Activated T-helper 1 cell treated with anti-CD3 and anti-CD28 coated beads, Interleukin-12 subunit alpha, Interleukin-12 subunit beta, Interleukin-2, Interleukin-4 antibody, amounts not matched to agents 30 ng/mL and 10 ng/mL and 1 ng/mL, durations not matched to agents 14 hours and 24 hours and 36 hours (primary cell): ENCODE data around the gene CLRN3. TPM values are rescaled to one million over a fixed set of nuclear protein-coding genes. Genes with fewer than 3 reads are reported as not detected.

ENCODE experiments used
- DNase-seq: peaks from one replicate; pipeline ENCODE4 v3.0.0; 2021; ENCODE audit warnings: low spot score
- H3K27ac Mint-ChIP-seq: one replicate; pipeline ENCODE4 v1.8.0; 2021; ENCODE audit warnings: mild to moderate bottlenecking, mixed read lengths
- H3K27me3 Mint-ChIP-seq: one replicate; pipeline ENCODE4 v1.8.0; 2022; ENCODE audit warnings: mild to moderate bottlenecking, moderate library complexity, mixed read lengths; ENCODE audit not compliant: insufficient read depth
- H3K36me3 Mint-ChIP-seq: one replicate; pipeline ENCODE4 v1.8.0; 2021; ENCODE audit warnings: low read depth, mixed read lengths
- H3K4me1 Mint-ChIP-seq: one replicate; pipeline ENCODE4 v1.8.0; 2021; ENCODE audit warnings: low read depth, mixed read lengths
- H3K4me3 Mint-ChIP-seq: one replicate; pipeline ENCODE4 v1.8.0; 2021; ENCODE audit warnings: mild to moderate bottlenecking, moderate library complexity, mixed read lengths
- H3K9me3 Mint-ChIP-seq: one replicate; pipeline ENCODE4 v1.8.0; 2021; ENCODE audit warnings: mixed read lengths
- intact Hi-C: fragments of 100-400 bp; cut with micrococcal nuclease; formaldehyde crosslinking; loops from one replicate; pipeline ENCODE4 v1.15.1; 2024
- total RNA-seq: library from RNA; stranded (reverse); gene quantifications from 2 replicates; pipeline ENCODE4 v1.2.3, GENCODE V29; 2022

CLRN3 gene
- total RNA-seq, 1 donor from 2014 or later: not detected

GRCh38 chr10:127911867-127912257 lies 19.1 kb upstream of the CLRN3 start:
- Mint-ChIP-seq H3K27me3 (peaks cover 13% of the 10 kb centered on the region), H3K9me3 (peaks cover 8% of the 10 kb centered on the region), H3K4me1 (no peaks in the 10 kb centered on the region), H3K27ac (no peak overlapping the region), H3K4me3 (no peak overlapping the region), H3K36me3 (no peaks in the 10 kb centered on the region)
- intact Hi-C loops: no loop called here
- no peak for DNase-seq

DNA sequence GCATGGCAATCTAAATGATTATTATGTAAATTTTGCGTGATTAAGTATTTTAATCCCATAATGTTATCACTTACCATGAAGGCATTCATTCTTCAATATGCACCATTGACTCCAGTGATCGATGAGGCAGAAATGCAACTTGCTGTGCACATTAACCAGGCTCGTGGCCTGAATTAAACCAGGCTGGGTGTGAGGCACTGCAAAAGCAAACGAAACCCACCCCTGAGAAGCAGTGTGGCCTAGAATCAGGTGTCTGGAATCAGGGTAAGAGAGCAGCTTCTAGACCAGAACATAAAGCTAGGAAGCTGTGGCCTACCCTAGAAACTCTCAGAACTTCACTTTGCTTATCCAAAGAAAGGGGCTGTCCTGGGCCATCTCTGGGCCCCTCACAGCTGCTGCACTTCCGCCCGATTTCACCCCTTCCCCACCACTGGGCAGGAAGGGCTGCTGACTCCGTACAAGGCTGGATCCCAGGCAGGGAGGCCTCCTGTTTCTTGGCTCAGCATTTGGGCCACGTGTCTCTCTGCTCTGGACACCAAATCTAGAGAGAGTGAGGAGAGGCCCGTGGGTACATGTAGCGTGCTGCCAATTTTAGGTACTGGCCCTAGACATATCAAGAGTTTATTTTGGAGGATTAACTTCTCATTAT lies 18.6 kb upstream of the CLRN3 start:
- Mint-ChIP-seq H3K4me1 (no peaks in the 10 kb centered on the region), H3K4me3 (no peak overlapping the region), H3K27ac (no peak overlapping the region), H3K27me3 (peaks cover 15% of the 10 kb centered on the region), H3K9me3 (peaks cover 6% of the 10 kb centered on the region), H3K36me3 (no peaks in the 10 kb centered on the region)
- DNase-seq: no peak
- intact Hi-C loops: no loop called here

GRCh38 chr10:127910464-127910770 lies 17.7 kb upstream of the CLRN3 start:
- no peaks in the 10 kb centered on the region for H3K9me3 Mint-ChIP-seq
- no peaks in the 10 kb centered on the region for H3K4me1 Mint-ChIP-seq
- no peak for DNase-seq
- peaks cover 19% of the 10 kb centered on the region for H3K27me3 Mint-ChIP-seq
- intact Hi-C loops: no loop called here
- no peak overlapping the region for H3K27ac Mint-ChIP-seq
- no peak overlapping the region for H3K4me3 Mint-ChIP-seq
- H3K36me3 Mint-ChIP-seq: no peaks in the 10 kb centered on the region

DNA sequence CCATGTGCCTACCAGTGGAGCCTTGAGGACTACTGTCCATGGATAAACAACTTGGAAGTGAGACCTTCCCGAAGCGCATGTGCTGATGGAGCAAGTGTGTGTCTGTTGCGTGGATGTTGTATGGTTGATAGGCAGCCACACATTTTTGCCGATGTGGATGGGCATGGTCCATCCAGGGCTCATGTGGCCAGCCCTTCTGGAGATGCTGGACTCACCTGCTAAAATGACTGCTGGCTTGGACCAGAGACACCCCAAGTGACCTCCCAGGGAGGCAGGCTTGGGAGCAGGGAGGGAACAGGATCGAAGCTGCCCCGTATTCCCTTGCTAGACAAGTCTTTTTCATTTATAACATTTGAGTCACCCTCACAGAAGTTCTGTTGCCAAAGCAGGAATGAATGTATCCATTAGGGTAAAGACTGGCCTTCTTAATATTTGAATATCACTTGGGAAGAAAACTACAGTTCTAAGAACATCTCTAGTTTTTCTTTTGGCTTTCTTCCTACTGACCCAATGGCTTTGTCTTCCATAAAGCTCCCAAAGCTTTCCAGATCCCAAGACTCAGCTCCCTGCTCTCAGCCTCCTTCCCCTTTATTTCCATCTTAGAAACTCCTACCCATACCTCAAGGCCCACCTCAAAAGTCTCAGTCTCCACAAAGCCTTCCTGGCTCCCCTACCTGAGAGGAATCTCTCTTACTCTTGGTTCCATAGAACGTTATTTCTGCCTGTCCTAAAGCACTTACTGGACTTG lies 17.1 kb upstream of the CLRN3 start:
- no peaks in the 10 kb centered on the region for H3K36me3 Mint-ChIP-seq
- no peak overlapping the region for H3K27ac Mint-ChIP-seq
- no peaks in the 10 kb centered on the region for H3K9me3 Mint-ChIP-seq
- peak overlapping the region; percentile 23 for H3K4me3 Mint-ChIP-seq
- no peak for DNase-seq
- H3K4me1 Mint-ChIP-seq: no peaks in the 10 kb centered on the region
- peaks cover 21% of the 10 kb centered on the region for H3K27me3 Mint-ChIP-seq
- intact Hi-C loops: loop anchor here (5.0 to 10.0 kb wide), 2 partner anchors 82 to 245 kb away; no protein-coding TSS in a partner anchor

- H3K36me3 Mint-ChIP-seq: no peaks in the 10 kb centered on the region
- H3K4me1 Mint-ChIP-seq: no peaks in the 10 kb centered on the region
- H3K4me3 Mint-ChIP-seq: no peak overlapping the region
- H3K27me3 Mint-ChIP-seq: peaks cover 21% of the 10 kb centered on the region
- intact Hi-C loops: loop anchor here (5.0 to 10.0 kb wide), 2 partner anchors 83 to 246 kb away; no protein-coding TSS in a partner anchor
- DNase-seq: no peak
- H3K27ac Mint-ChIP-seq: no peak overlapping the region
- no peaks in the 10 kb centered on the region for H3K9me3 Mint-ChIP-seq
Observed at GRCh38 chr10:127908959-127909267, 16.2 kb upstream of the CLRN3 start.

GRCh38 chr10:127908106-127908958 lies 15.6 kb upstream of the CLRN3 start:
- peaks cover 23% of the 10 kb centered on the region for H3K27me3 Mint-ChIP-seq
- intact Hi-C loops: loop anchor here (5.0 to 10.0 kb wide), 2 partner anchors 84 to 246 kb away; no protein-coding TSS in a partner anchor
- peak overlapping the region; percentile 66 for H3K4me3 Mint-ChIP-seq
- H3K27ac Mint-ChIP-seq: no peak overlapping the region
- DNase-seq: no peak
- no peaks in the 10 kb centered on the region for H3K4me1 Mint-ChIP-seq
- H3K36me3 Mint-ChIP-seq: no peaks in the 10 kb centered on the region
- H3K9me3 Mint-ChIP-seq: no peaks in the 10 kb centered on the region

GRCh38 chr10:127907411-127908105 lies 14.8 kb upstream of the CLRN3 start:
- no peak for DNase-seq
- no peaks in the 10 kb centered on the region for H3K36me3 Mint-ChIP-seq
- H3K4me3 Mint-ChIP-seq: peak overlapping the region; percentile 66
- intact Hi-C loops: loop anchor here (1.0 to 10.0 kb wide), 3 partner anchors 85 to 247 kb away; no protein-coding TSS in a partner anchor
- H3K27me3 Mint-ChIP-seq: peaks cover 23% of the 10 kb centered on the region
- H3K9me3 Mint-ChIP-seq: no peaks in the 10 kb centered on the region
- no peaks in the 10 kb centered on the region for H3K4me1 Mint-ChIP-seq
- no peak overlapping the region for H3K27ac Mint-ChIP-seq

DNA sequence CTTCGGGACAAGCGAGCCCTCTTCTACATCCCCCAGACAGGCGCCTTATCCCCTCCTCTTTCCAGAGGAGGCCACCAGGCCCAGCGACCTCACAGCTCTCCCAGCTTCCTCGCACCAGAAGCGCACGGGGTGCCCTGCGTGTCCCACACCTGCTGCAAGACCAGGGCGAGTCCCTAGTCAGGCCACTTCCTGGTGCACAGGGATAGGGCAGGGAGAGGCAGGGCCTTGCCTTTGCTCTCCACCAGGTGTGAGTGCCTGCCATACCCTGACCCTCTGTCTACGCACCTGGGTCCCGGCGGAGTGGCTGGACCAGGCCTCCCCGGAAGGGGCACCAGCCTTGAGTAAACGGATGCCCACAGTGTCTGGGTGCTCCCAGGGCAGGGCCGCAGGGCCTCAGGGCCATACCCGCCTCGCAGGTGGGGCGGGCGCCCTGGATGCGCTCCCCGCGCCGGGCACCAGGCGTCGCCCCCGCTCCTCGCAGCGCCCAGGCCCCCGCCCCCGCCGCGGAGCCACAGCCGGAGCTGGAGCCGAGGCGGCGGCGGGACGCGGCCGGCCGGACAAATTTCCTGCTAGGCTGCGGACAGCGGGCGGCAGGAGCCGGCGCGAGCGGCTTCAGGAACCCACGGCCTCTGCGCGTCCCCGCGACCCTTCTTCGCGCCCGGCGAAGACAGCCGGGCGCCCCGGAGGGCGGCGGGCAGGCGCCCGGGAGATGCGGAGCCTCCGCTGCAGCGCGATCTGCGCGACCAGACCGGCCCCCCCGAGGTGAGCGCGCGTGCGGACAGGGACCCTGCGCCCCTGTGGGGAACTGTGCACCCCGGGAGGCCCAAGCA lies 14.0 kb upstream of the CLRN3 start, which contains the start of gene PTPRE:
Gene PTPRE (plus strand): TSS at position 556 of the 830 bp plus-strand sequence. CDS start 133,779 bp downstream, outside the sequence.
- no peaks in the 10 kb centered on the region for H3K36me3 Mint-ChIP-seq
- peak; percentile 66 for DNase-seq
- no peak within 1 kb of the TSS for H3K27ac Mint-ChIP-seq
- peak within 1 kb of the TSS; percentile 66 for H3K4me3 Mint-ChIP-seq
- no peaks in the 10 kb centered on the region for H3K4me1 Mint-ChIP-seq
- intact Hi-C loops: loop anchor here (1.0 to 10.0 kb wide), 5 partner anchors 86 to 248 kb away; no protein-coding TSS in a partner anchor
- no peaks in the 10 kb centered on the region for H3K9me3 Mint-ChIP-seq
- H3K27me3 Mint-ChIP-seq: peaks cover 26% of the 10 kb centered on the region

DNA sequence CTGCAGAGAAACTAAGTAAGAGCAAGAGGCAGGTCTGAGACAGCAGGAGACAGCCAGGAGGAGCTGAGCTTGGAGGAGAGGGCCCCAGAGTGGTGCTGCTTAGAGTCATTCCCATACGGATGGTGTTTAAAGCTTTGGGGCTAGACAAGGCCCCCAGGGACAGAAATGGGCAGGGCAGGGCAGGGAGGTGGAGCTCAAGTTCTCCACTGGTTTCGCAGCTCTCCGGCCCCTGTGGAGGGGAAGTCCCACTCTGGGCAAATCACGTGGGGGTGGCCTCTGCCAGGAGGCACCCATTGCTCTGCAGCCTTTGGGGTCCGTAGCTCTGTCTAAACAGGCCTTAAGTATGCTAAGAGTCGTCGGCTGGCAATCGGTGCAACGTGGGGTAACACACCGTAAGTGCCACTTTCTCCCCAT lies 13.1 kb upstream of the CLRN3 start:
- Mint-ChIP-seq H3K27ac (no peak overlapping the region), H3K4me1 (no peaks in the 10 kb centered on the region), H3K9me3 (no peaks in the 10 kb centered on the region), H3K4me3 (peak overlapping the region; percentile 57), H3K36me3 (no peaks in the 10 kb centered on the region), H3K27me3 (peaks cover 26% of the 10 kb centered on the region)
- DNase-seq: no peak
- intact Hi-C loops: loop anchor here (1.0 to 10.0 kb wide), 4 partner anchors 86 to 249 kb away; no protein-coding TSS in a partner anchor

GRCh38 chr10:127905001-127905847 lies 12.5 kb upstream of the CLRN3 start:
- no peak for DNase-seq
- H3K4me1 Mint-ChIP-seq: peaks cover under 1% of the 10 kb centered on the region
- H3K36me3 Mint-ChIP-seq: no peaks in the 10 kb centered on the region
- H3K27me3 Mint-ChIP-seq: peaks cover 25% of the 10 kb centered on the region
- H3K9me3 Mint-ChIP-seq: no peaks in the 10 kb centered on the region
- no peak overlapping the region for H3K27ac Mint-ChIP-seq
- peak overlapping the region; percentile 57 for H3K4me3 Mint-ChIP-seq
- intact Hi-C loops: loop anchor here (5.0 to 10.0 kb wide), 2 partner anchors 87 to 250 kb away; no protein-coding TSS in a partner anchor
